Measurements from ENCODE around the gene CXCR5.
A peak's percentile ranks its signal among the peaks of the same experiment; 100 is the strongest.

CXCR5 gene

GRCh38 chr11:118927554-118928100 is 43.9 kb downstream of the CXCR5 start:
- no peak for DNase-seq (ENCODE audit: low read depth in 2 of 2)

GRCh38 chr11:118928101-118928869 is 44.6 kb downstream of the CXCR5 start:
- peak; percentile 77 to 78 for DNase-seq (ENCODE audit: low read depth in 2 of 2)

DNA sequence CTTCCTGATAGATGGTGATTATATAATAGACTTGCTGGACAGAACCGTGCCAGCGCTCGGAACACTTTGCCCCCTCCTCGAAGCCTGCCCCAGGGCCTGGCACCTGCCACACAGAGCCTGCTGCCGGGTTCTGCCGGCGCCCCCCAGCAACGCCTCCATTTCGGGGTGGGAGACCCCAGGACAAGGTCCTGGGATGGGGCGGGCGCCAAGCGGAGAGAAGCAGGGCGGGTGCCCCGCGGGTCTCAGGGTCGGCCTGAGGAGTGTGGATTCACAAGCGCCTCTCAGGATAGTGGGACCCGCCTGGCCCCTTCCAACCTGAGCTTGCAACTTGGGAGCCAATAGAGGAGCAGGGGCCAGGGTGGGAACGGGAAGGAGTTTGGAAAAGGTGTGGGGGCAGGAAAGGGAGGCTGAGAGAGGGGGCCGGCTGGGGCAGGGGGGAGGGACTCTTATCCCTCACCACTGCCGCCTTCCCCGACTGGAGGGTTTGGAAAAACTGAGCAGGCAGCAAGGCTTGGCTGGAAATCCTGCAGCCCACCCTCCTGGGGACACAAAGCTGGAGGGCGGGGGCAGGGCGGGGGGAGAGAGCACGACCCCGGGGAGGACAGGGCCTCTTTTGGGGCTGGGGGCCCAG is 45.3 kb downstream of the CXCR5 start:
- DNase-seq (ENCODE audit: low read depth in 2 of 2), result no peak

- DNase-seq (ENCODE audit: low read depth in 2 of 2), result no peak
These were observed 45.9 kb downstream of the CXCR5 start for GRCh38 chr11:118929501-118930093.

DNA sequence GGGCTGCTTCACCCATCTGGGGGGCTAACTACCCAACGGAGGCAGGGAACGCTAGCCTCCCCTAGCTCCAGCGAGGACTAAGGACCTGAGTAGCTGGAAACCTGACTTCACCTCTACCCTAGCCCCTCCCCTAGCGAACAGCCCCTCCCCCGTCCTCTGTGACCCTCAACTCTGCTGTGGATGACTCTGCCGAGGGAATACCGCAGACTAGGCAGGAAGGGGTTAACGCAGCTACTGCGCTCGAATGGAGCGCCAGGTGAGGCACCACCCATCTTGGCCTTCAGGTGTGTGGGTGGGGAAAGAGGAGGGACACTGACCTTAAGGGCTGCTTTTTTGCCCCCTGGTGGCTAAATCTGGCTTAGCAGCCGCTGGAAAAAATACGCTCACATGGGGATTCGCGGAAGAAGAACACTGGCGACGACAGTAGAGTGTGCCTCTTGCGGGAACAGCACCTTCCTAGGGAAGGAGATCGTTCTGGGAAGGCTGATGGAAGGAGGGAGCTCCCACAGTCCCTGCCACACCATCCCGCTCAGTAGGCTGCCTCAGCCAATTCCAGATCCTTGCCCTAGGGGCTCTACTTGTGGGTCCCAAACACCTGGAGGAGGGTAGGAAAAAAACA is 46.5 kb downstream of the CXCR5 start:
- DNase-seq (ENCODE audit: low read depth in 2 of 2), result peak in 1 of 2 donors; percentile 81

GRCh38 chr11:118931571-118931970 is 47.9 kb downstream of the CXCR5 start:
- no peak for DNase-seq (ENCODE audit: low read depth in 2 of 2)

- no peak for DNase-seq (ENCODE audit: low read depth in 2 of 2)
These were observed 49.8 kb downstream of the CXCR5 start for GRCh38 chr11:118933486-118933885.

GRCh38 chr11:118935376-118935775 is 51.7 kb downstream of the CXCR5 start:
- DNase-seq (ENCODE audit: low read depth in 2 of 2), result no peak

DNA sequence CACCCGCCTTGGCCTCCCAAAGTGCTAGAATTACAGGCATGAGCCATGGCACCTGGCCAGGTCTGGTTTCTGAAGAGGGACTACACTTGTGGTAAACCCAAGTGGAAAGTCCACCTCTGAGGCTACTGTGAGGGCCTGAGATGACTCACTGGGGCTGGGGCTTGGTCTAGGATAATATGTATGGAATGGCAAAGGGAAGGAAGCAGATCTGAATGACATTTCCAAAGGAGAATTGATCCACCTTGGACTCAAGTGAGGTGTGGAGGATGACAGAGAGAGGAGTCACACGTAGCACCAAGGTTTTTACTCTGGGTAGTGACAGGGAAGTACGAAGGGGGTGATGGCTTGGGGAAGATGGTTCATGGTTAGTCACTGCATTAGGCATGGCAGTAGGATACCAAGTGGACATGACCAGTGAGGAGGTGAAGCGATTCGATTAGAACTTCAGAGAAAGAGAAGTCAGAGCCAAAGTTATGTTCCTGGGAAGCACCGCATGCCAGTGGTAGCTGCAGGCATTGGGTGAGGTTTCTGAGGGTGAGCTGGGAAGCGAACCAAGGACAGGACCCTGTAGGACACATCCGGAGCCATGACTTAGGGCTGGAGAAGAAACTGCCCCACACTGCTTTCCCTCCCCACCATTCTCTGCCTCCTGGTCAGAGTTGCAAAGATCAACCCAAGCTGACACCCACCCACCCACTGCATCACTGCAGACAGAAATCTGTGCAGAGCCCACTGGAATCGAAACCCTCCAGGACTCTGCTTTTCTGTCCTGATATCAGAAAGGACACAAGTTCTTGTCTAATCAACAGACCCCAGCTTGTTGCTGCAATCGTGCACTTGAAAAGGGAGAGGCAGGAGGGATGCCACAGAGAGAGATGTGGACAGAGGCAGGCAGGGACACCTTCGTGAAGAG is 55.1 kb downstream of the CXCR5 start:
- no peak for DNase-seq (ENCODE audit: low read depth in 2 of 2)

DNA sequence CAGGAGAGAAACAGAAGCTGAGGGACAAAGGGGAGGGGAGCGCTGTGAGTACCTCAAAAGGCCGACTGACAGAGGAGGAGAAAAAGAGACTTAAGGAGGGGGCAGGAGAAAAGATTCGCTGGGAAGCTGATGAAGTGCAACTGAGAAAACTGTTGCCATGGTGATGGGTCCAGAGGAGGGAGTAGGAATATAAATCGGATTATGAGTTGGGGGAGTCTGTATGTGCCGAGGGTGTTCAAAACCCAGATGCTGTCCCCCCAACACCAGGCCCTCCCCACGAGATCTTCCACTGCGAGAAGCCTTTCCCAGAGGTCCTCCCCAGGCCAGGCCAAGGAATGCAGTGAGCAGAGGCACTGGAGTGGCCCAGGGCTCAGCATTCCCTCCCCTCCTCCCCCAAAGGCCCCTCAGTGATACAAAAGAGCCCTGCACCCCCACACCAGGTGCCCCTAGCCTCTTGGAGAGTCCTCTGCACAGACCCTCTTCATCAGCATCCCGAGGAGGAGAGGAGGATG is 55.8 kb downstream of the CXCR5 start:
- no peak for DNase-seq (ENCODE audit: low read depth in 2 of 2)

DNA sequence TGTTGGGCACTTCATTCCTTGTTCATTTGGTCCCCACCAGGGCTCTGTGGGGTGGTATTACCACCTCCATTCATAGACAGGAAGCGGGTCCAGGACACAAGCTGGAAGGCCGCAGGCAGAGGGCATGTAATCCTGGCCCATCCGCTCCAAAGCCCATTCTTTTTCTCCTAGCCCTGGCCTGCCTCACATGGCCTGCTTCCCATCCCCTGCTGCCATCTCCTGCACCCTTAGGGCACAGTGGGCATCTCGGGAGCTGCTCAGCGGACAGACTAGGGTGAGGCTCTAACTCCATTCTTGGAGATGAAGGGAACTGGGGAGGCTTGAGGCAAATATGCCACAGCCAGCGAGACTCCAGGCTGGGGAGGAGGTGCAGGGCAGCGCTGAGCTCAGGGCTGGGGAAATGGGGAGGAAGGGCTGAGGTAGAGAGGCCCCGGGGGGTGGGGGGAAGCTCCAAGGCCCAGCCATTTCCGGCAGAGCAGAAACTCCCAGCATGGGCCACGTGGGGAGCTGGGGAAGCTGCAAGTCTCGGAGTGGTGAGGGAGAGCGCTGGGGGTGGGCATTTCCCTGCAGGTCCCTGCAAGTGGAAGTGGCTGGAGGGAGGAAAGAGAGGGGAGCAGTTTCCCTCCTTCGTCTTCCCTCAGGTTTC is 56.4 kb downstream of the CXCR5 start:
- DNase-seq (ENCODE audit: low read depth in 2 of 2), result peak in 1 of 2 donors; percentile 46

- DNase-seq (ENCODE audit: low read depth in 2 of 2), result no peak
These were observed 63.4 kb downstream of the CXCR5 start for GRCh38 chr11:118947091-118947490.

Measured in stimulated activated CD8-positive, alpha-beta memory T cell treated with anti-CD3 and anti-CD28 coated beads, Interleukin-15, amount 100 ng/mL, for 48 hours (primary cell).